Subcutaneous adipose tissue (tissue), 4 donors: ENCODE results near the gene COL27A1. TPM values are rescaled to one million over a fixed set of nuclear protein-coding genes. Genes with fewer than 3 reads are reported as not detected.

Experiments
- total RNA-seq, 4 donors: library from RNA; depleted of rRNA; stranded (reverse); fragments of >200 nt; gene quantifications; one replicate each; pipeline ENCODE4 v1.1.0, GENCODE V29; 2016
- TF ChIP-seq, protein P1 (sequence below): fragments of 450-650 bp; IDR thresholded peaks from one replicate; pipeline ENCODE4 v1.5.1; 2016; ENCODE audit warnings: low read depth, mild to moderate bottlenecking, control low read depth, antibody characterized with exemption, moderate library complexity

COL27A1 gene
- total RNA-seq, 4 donors from 2014 or later = 1.0 to 7.7 (median 4.4) TPM

DNA sequence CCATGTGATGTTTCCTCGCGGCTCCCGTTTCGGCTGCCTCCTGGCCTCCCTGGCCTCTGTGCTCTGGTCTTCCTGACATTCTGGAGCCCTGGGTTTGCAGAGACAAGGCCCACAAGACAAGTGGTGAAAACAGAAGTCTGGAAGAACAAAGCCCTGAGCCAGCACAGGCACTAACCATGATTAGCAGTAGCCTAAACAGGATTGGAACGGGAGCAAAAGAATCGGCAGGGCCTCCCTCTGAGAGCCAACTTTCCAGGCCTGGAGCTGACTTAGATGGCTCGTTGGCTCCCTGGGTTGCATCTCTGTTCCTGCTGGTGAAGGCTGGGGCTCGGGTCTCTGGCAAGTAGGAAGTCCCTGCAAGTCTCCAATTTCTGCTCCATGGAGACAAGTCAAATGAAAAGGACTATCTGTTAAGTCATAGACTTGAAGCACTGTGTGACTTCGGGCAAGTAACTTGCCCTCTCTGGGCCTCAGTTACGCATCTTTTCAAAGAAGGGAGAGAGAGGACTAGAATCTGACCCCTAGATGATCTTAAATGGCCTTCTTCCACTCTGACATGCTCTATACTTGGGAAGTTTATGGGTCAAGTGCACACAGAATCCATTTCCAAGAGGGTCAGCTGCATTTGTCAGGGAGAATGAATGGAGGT, 3.3 kb downstream of the COL27A1 start:
- TF ChIP-seq, protein P1, sequence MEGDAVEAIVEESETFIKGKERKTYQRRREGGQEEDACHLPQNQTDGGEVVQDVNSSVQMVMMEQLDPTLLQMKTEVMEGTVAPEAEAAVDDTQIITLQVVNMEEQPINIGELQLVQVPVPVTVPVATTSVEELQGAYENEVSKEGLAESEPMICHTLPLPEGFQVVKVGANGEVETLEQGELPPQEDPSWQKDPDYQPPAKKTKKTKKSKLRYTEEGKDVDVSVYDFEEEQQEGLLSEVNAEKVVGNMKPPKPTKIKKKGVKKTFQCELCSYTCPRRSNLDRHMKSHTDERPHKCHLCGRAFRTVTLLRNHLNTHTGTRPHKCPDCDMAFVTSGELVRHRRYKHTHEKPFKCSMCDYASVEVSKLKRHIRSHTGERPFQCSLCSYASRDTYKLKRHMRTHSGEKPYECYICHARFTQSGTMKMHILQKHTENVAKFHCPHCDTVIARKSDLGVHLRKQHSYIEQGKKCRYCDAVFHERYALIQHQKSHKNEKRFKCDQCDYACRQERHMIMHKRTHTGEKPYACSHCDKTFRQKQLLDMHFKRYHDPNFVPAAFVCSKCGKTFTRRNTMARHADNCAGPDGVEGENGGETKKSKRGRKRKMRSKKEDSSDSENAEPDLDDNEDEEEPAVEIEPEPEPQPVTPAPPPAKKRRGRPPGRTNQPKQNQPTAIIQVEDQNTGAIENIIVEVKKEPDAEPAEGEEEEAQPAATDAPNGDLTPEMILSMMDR = no peak

DNA sequence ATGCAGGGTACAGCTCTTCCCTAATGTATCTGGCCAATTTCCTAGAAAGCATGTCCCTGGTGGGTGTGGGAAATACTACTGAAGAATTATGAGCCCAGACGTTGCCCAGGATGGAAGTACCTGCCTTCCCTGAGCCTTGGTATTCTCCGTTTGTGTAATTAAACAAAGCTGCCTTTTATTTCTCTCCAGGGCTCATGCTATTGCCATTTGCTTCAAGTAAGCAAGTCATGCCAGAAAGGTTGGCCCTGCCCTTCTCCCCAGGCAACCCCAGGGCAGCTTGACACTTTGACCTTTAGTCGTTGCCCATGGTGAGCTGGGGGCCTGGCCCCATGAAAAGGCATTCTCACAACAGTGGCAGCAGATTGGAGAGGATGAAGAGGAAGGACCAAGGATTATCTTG, 4.4 kb downstream of the COL27A1 start:
- TF ChIP-seq, protein P1 = no peak

DNA sequence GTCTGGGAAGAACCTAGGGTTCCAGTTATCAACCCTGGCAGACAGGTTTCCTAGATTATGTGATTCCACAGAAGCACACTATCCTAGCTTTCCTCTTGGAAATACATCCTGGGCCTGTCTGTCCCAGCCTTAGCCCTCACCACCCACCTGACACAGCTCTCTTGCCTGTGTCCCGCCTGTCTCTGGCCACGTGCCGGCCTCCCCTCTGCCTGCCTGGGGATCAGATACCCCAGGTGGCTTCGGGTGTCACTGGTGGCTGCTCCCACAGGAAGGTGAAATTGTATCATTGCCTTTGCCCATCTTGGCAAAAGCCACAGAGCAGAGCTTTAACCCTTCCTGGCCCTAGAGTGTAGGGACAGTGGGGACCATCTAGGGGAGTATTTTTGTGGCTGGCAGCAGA, 6.2 kb downstream of the COL27A1 start:
- TF ChIP-seq, protein P1 = no peak

DNA sequence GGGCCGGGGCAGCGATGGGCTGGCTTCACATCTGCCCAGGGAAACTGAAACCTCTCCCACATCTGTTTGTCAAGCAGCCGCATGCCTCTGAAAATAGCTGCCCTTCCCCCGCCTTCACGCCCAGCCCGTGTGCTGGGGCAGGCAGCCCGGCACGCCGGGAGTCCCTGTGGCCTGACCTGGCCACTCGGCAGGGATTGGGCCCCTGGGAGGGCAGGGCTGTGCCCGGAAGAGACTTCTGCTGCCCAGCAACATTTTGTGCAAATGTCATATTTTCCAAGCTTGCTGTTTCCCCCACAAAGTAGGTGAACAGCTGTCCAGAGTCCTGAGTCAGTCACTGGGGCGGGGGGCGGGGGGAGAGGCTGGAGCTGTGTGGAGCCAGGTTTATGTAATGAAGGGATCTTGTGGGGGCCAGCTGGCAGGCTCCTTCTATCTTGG, 8.2 kb downstream of the COL27A1 start:
- TF ChIP-seq, protein P1 = no peak

DNA sequence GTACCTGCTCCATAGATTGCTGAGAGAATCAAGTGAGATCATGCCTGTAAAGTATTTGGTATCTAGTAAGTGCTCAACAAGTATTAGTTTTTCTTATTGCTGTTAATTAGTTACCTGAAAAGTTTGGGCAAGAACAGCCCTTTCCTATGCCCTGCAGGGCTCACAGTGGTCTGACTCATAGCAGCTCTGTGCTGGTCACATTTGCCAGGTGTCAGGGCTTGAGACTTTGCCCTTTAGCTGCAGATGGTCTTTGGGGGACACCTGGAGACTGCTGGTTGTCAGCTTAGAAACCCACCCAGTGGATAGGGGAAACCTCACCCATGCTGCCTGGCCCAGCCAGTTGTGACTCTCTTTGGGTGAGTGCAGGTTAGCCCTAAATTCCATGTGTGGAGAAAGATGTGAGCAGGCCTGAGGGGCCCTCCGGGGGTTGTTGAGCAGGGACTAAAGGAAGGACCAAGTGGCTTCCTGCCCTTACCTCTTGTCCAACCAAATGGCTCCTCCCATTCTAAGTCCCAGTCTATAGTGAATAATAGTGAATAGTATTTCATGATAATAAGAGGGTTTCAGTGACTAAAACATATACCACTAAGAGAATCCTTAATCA, 9.0 kb downstream of the COL27A1 start:
- TF ChIP-seq, protein P1 = no peak

DNA sequence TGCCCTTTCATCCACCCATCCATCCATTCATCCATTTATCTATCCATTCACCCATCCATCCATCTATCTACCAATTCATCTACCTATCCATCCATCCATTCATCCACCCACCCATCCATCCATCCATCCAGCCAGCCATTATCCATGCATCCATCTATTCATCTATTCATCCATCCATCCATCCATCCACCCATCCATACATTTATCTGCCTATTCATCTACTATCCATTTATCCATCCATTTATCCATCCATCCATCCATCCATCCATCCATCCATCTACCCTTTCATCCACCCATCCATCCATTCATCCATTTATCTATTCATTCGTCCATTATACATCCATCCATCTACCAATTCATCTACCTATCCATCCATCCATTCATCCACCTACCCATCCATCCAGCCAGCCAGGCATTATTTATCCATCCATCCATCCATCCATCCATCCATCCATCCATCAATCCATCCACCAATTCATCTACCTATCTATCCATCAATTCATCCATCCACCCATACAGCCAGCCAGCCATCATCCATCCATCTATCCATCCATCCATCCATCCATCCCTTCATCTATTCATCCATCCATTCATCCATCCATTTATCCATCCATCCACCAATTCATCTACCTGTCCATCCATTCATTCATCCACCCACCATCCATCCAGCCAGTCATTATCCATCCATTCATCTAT, 10.2 kb downstream of the COL27A1 start:
- TF ChIP-seq, protein P1 = no peak

DNA sequence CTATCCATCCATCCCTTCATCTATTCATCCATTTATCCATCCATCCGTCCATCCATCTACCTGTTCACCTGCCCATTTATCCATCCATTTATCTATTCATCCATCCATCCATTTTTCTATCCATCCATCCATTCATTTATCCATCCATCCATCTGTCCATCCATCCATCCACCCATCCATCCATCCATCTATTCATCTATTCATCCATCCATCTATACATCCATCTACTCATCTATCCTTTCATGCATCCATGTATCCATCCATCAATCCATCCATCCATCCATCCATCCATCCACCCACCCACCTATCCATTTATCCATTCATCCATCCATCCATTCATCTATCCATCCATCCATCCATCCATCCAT, 10.8 kb downstream of the COL27A1 start:
- TF ChIP-seq, protein P1 = no peak
